A673 (cell line): Measurements from ENCODE around the gene SLC34A2. TPM values are rescaled to one million over a fixed set of nuclear protein-coding genes. Genes with fewer than 3 reads are reported as not detected.

Experiments used
- BruUV-seq: library from RNA; stranded (reverse); fragments of 400-500 nt; replicated peaks from 2 replicates; lab custom pipeline; 2021; lab: Mats Ljungman, UMichigan
- CTCF ChIA-PET: fragments of 300-600 bp; sonication (Branson Sonifier 250); formaldehyde crosslinking; loops from one replicate; lab custom pipeline; 2022; ENCODE audit warnings: antibody characterized with exemption; lab: Charles Lee
- POLR2A ChIA-PET: fragments of 300-600 bp; sonication (Branson Sonifier 250); formaldehyde crosslinking; loops from one replicate; lab custom pipeline; 2022; ENCODE audit warnings: antibody characterized with exemption; ENCODE audit not compliant: low non-redundant PET; lab: Charles Lee
- DNase-seq: peaks from one replicate; pipeline ENCODE4 v3.0.0-alpha.2; 2015; ENCODE audit warnings: low spot score
- H3K27ac ChIP-seq: fragments of 200-600 bp; sonication (generic); 2 replicates; pipeline ENCODE4 v1.5.1; 2016; ENCODE audit warnings: mixed run types, low read depth, mild to moderate bottlenecking, mixed read lengths, antibody characterized with exemption, low read length; ENCODE audit not compliant: poor library complexity, severe bottlenecking
- H3K27me3 ChIP-seq: fragments of 200-600 bp; sonication (generic); replicated peaks from 2 replicates; pipeline ENCODE4 v1.6.1; 2017; ENCODE audit warnings: mixed run types, low read depth, mild to moderate bottlenecking, mixed read lengths, antibody characterized with exemption, low read length; ENCODE audit not compliant: insufficient read depth, poor library complexity
- H3K36me3 ChIP-seq: fragments of 200-600 bp; sonication (generic); 2 replicates; pipeline ENCODE4 v1.6.1; 2016; ENCODE audit warnings: mixed run types, mild to moderate bottlenecking, mixed read lengths, antibody characterized with exemption, low read length; ENCODE audit not compliant: insufficient read depth, poor library complexity, severe bottlenecking
- H3K4me1 ChIP-seq: fragments of 200-600 bp; sonication (generic); 2 replicates; pipeline ENCODE4 v1.6.1; 2017; ENCODE audit warnings: mixed run types, mild to moderate bottlenecking, mixed read lengths, antibody characterized with exemption, low read length; ENCODE audit not compliant: insufficient read depth, poor library complexity, severe bottlenecking
- H3K4me3 ChIP-seq: fragments of 200-600 bp; sonication (generic); 2 replicates; pipeline ENCODE4 v1.5.1; 2016; ENCODE audit warnings: low read depth, mixed run types, mild to moderate bottlenecking, mixed read lengths, low read length; ENCODE audit not compliant: poor library complexity, severe bottlenecking
- H3K9me3 ChIP-seq: fragments of 200-600 bp; sonication (generic); 2 replicates; pipeline ENCODE4 v1.6.1; 2016; ENCODE audit warnings: mixed run types, low read depth, mild to moderate bottlenecking, mixed read lengths, antibody characterized with exemption, low read length; ENCODE audit not compliant: poor library complexity, severe bottlenecking
- CTCF ChIP-seq: fragments of 300-800, 200-600 bp; sonication (generic); conservative IDR thresholded peaks from 2 replicates; pipeline ENCODE4 v1.5.1; 2017; ENCODE audit warnings: low read depth, mild to moderate bottlenecking, antibody characterized with exemption, low read length, moderate library complexity, mixed read lengths
- EZH2 ChIP-seq: fragments of 200-600 bp; sonication (generic); IDR thresholded peaks from 2 replicates; pipeline ENCODE4 v1.6.1; 2017; ENCODE audit warnings: borderline replicate concordance, low read depth, mild to moderate bottlenecking, mixed read lengths, antibody characterized with exemption, low read length; ENCODE audit not compliant: poor library complexity, severe bottlenecking
- intact Hi-C: fragments of 100-400 bp; cut with micrococcal nuclease; formaldehyde crosslinking; loops from one replicate; pipeline ENCODE4 v1.10.0; 2022; ENCODE audit not compliant: unreplicated experiment
- total RNA-seq: library from RNA; stranded (reverse); gene quantifications from 2 replicates; pipeline ENCODE4 v1.2.3, GENCODE V29; 2021

Gene SLC34A2
- total RNA-seq, 1 experiment from 2014 or later = 0.06 TPM

DNA sequence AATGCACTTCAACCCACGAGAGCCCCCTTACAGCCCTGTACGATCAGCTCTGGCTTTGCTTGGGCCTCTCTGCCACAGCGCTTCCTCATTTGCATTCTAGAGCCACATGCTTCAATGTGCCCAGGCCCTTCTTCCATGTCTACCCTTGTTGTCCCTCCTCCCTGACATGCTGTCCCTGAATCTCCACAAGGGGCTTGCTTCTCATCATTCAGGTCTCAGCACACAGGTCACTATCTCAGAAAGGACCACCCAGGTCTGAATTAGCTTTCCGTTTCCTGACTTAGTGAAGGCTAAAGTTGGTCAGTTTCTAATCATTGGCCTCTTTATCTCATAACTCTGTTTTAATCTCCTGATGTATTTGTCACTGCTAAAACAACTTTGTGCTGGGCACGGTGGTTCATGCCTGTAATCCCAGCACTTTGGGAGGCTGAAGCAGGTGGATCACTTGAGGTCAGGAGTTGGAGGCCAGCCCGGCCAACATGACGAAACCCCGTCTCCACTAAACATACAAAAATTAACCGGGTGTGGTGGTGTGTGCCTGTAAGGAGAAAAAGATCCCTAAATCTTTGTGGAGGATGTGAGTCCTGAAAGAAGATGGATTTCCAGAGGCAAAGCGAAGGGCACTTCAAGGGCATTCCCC lies 17.9 kb upstream of the SLC34A2 start:
- DNase-seq = no peak
- TF ChIP-seq CTCF = no peak
- ChIA-PET POLR2A (interaction anchor here (0.5 kb wide), 1 partner anchor 117 kb away, joined by 3 read pairs; no protein-coding TSS in a partner anchor), CTCF (no interaction called here)
- no peaks in the 10 kb centered on the region for H3K36me3 ChIP-seq
- no peak overlapping the region for H3K4me3 ChIP-seq
- BruUV-seq = no TSS peak
- no peak overlapping the region for H3K27ac ChIP-seq
- no peaks in the 10 kb centered on the region for H3K9me3 ChIP-seq
- no peaks in the 10 kb centered on the region for H3K27me3 ChIP-seq
- intact Hi-C loops = no loop called here
- H3K4me1 ChIP-seq = no peaks in the 10 kb centered on the region

GRCh38 chr4:25638221-25638601 lies 17.4 kb upstream of the SLC34A2 start:
- no peaks in the 10 kb centered on the region for H3K27me3 ChIP-seq
- DNase-seq = no peak
- no peak overlapping the region for H3K4me3 ChIP-seq
- H3K27ac ChIP-seq = no peak overlapping the region
- no TSS peak for BruUV-seq
- no peaks in the 10 kb centered on the region for H3K9me3 ChIP-seq
- H3K4me1 ChIP-seq = no peaks in the 10 kb centered on the region
- no peak for TF ChIP-seq EZH2
- TF ChIP-seq CTCF = no peak
- POLR2A ChIA-PET = no interaction called here
- intact Hi-C loops = no loop called here
- CTCF ChIA-PET = no interaction called here
- no peaks in the 10 kb centered on the region for H3K36me3 ChIP-seq

- no peak for DNase-seq
- H3K27ac ChIP-seq = no peak overlapping the region
- intact Hi-C loops = no loop called here
- POLR2A ChIA-PET = no interaction called here
- no peaks in the 10 kb centered on the region for H3K27me3 ChIP-seq
- CTCF ChIA-PET = no interaction called here
- no peaks in the 10 kb centered on the region for H3K9me3 ChIP-seq
- H3K36me3 ChIP-seq = no peaks in the 10 kb centered on the region
- TF ChIP-seq CTCF (no peak), EZH2 (no peak)
- H3K4me3 ChIP-seq = no peak overlapping the region
- no TSS peak for BruUV-seq
- H3K4me1 ChIP-seq = no peaks in the 10 kb centered on the region
These were observed 16.8 kb upstream of the SLC34A2 start for GRCh38 chr4:25638806-25639205.
